AG08395 (cell line): ENCODE results near the gene SLC2A6.

ENCODE experiments used
- DNase-seq: peaks from one replicate; pipeline ENCODE4 v3.0.0; 2012; ENCODE audit warnings: mixed read lengths, low spot score

Gene SLC2A6

DNA sequence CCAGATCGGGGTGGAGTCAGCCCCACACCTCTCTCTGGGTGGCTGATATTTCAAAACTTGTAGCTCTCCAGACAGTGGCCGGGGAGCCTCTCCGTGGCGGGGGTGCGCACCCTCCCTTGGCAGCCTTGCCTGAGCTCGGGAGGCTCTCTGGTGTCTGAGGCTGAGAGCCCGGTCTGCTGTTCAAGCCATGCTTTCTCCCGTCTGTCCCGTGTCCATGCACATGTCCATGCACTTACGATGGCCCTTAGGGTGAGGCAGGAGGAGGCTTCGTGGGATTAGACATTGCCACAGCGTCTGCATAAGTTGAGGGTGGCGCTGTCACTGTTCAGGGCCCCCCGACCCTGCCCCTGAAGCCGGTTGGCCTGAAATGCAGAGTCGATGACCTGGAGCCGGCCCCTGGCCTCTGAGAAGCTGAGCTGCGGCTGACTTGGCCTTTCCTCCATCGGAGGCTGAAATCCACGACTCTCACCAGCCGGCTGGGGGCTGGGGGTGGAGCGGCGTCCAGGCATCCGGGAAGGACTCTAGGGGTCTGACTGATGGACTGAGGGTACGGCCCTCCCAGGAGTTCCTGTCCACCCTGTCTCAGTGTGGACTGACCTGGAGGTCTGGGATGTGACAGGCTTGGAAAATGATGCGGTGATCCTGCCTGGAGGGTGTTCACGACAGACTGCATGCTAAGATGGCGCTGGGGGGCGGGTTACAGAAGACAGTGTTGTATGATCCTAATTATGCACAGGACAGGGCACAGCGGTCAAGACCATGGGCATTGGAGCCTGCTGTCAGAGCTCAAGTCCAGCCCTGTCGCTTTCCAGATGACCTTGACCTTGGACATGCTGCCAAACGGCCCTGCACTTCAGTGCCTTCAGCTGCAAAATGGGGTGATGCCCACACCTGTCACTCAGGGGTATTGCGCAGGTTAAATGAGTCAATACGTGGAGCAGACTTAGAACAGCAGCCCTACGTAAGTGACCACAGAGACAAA, 18.3 kb upstream of the SLC2A6 start:
- no peak for DNase-seq

DNA sequence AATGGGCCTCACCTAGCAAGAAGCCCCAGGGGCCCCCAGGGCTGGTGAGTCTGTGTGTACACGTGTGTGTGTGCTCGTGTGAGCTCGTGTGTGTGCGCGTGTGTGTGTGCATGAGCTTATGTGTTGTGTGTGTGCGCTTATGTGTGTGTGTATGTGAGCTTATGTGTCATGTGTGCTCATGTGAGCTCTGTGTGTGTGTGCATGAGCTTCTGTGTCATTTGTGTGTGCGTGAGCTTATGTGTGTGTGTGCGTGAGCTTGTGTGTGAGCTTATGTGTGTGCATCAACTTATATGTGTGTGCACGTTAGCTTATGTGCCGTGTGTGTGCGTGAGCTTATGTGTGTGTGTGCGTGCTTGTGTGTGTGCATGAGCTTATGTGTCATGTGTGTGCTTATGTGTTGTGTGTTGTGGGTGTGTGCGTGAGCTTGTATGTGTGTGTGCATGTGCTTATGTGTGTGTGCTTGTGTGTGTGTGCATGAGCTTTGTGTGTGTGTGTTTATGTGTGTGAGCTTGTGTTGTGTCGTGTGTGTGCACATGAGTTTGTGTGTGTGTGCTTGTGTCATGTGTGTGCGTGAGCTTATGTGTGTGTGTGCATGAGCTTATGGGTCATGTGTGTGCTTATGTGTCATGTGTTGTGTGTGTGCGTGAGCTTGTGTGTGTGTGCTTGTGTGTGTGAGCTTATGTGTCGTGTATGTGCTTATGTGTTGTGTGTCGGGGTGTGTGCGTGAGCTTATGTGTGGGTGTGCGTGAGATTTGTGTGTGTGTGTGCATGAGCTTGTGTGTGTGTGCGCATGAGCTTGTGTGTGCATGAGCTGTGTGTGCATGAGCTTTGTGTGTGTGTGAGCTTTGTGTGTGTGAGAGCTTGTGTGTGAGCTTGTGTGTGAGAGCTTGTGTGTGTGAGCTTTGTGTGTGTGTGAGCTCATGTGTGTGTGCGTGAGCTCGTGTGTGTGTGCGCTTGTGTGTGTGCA, 16.7 kb upstream of the SLC2A6 start:
- DNase-seq: no peak

DNA sequence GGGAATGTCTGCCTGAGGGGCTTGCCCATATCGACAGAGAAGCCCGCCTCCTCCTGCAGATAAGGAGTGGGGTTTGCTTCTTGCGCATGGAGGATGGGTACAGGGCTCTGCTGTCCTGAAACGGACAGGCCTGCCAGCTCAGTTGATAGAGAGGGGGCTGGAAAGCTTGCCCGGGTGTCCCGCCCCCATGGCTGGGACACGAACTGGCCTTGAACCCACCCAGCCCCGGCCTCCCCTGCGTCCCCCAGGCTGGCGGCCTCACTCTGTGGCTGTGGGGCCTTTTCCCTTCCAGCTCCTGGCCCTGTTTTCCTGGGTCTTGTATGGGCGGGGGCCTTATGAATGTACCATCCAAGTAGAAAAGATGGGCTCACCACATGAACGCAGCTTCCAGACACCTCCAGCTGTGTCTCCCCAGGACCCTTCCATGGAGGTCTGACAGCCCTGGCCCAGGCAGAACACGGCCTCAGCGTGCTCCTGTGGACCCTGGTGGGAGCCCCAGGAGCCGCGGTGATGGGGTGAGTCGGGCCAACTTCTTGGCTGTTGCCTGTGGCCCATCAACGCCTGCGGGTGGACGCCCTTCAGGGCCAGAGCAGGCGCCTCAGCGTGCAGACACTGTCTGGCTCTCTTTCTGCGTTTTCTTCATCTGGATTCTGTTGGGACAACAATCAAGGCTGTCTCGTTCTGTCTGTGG, 15.9 kb upstream of the SLC2A6 start:
- DNase-seq: no peak

DNA sequence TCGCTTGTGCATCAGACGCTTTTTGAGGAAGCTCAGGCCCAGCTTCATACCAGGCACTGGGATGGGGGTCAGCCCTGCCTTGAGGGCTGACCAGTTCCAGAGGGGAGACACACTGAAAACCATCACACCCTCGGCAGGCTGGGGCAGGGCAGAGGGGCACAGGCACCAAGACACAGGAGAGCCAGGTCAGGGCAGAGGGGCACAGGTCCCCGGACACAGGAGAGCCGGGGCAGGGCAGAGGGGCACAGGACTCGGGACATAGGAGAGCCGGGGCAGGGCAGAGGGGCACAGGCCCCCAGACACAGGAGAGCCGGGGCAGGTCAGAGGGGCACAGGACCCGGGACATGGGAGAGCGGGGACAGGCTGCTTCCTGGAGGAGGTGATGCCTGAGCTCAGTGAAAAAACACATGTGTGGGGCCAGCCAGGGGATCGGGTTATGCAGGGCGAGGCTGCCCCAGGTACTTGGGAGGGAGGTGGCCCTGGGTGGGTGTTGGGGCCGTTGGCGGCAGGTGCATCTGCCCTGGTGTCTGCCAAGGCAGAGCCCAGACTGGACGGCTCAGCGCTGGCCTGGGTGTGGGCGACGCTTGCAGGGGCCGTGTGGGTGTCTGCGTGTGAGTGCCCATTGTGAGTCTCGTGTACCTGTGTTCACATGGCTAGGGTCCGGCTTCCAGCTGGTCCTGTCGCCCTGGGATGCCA, 15.1 kb upstream of the SLC2A6 start:
- no peak for DNase-seq

DNA sequence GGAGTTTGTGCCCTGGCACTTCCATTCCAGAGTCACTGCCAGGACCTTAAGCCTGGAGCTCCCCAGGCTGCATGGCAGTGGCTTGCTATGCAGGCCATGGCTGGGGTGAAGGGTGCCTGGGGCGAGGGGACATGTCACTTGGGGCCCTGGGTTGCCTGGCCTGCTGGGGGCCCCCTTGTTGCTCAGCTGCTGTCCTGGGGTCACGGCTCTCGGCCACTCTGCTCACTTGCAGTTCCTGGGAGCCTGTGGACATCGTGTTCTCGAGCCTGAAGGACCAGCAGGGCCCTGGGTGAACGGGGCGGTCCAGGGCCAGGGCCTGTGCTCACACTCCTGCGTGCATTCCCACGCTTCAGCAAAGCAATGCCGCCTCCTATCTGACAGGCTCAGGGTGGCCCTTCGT, 14.5 kb upstream of the SLC2A6 start:
- DNase-seq: no peak

DNA sequence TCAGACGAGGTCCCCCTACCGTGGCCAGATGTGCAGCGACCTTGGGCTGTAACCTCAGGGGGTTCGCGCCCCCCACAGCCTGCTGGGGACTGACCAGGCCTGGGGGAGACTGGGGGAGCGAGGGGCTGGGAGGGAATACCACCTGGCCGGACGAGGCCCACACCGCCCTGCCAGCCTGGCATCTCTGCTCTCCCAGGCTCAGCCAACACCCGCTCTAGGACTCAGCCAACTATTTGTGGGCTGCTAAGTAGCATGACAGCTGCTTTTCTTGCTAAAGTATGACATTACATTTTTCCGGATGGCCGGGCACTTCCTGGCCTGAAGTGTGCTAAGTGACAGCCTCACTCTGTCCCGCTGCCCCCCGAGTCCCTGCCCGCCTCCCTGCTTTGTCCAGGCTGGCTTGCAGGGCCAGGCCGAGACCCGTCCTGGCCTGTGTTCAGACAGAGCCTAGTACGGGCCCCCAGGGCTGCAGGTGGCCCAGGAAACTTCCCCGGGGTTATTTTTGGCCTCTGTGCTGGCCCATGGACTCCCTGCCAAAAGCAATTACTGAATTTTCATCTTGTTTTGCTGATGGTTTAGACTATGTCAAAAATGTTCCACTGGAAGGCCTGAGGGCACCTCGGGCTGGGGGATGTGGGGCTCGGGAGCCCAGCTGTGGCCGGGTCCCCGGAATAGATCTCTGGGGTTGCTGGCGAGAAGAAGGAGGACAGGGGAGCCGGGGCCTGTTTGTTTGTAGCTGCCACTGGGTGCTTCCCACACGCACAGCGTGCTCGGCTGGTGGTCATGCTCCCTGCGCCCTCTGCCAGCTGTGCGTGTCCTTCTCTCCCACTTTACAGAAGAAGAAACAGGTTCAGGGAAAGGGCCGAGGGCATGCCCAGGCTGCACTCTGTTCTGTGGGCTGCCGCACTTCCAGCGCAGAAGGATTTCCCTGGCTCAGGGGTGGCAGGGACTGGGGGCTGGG, 13.4 kb upstream of the SLC2A6 start:
- peak; percentile 53 for DNase-seq

DNA sequence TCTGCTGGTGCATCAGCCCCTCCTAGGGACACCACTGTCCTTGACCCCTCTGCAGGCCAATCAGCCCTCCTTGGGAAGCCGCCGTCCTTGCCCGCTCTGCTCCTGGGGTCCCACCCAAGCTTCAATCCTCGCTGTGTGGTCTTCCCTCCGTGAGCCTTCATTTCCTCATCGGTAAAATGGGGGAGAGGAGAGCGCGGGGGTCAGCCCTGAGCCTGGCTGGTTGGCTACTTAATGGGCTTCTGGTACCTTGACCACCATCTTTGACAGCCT, 12.7 kb upstream of the SLC2A6 start:
- no peak for DNase-seq

DNA sequence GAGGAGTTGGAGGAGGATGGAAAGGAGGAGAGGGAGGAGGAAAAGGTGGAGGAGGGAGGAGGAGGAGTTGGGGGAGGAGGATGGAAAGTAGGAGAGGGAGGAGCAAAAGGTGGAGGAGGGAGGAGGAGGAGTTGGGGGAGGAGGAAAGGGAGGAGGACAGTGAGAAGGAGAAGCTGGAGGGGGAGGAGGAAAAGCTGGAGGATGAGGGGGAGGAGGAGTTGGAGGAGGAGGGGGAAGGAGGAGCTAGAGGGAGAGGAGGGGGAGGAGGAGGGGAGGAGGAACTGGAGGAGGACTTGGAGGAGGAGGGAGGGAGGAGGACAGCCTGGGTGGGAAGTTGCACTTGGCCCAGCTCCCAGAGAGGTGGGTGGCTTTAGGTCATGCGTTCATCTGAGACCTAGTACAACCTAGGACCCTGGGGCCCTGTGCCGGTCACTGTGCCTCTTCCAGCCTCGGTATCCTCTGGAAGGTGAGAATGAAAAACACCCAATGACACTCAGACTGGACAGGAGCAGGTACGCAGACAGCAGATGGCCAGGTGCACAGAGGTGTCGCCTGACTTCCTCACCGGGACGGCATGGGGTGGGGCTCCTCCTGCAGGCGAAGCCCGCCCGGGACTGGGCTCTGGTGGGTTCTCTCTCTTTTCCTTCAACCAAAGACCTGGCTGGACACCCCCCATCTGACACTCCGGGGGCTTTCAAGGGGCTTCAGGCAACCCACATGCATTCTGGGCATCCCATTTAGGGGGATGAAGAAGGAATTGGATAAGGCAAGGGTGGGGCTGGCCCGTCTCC, 12.2 kb upstream of the SLC2A6 start:
- no peak for DNase-seq

DNA sequence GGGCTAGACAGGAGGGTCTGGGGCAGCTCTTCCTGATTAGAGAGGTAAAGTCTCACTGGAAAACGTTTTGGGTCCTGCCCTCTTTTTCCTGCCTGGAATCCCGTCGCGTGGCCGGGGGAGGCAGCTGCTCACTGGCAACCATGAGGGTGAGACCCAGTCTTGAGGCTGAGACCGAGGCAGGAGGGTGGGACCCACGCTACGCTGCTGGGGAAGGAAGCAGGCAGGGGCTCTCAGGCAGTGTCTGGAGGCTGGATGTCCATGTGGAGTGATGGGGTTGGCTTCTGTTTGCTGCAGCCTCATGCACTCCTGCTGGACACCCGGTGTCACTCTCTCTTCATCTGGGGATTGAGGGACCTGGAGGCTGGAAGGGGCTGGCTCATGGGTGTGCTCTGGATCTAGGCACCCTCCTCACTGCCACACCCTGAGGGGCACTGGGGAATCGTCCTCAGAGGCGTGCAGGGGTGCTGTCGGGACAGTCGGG, 11.3 kb upstream of the SLC2A6 start:
- DNase-seq: peak; percentile 9

DNA sequence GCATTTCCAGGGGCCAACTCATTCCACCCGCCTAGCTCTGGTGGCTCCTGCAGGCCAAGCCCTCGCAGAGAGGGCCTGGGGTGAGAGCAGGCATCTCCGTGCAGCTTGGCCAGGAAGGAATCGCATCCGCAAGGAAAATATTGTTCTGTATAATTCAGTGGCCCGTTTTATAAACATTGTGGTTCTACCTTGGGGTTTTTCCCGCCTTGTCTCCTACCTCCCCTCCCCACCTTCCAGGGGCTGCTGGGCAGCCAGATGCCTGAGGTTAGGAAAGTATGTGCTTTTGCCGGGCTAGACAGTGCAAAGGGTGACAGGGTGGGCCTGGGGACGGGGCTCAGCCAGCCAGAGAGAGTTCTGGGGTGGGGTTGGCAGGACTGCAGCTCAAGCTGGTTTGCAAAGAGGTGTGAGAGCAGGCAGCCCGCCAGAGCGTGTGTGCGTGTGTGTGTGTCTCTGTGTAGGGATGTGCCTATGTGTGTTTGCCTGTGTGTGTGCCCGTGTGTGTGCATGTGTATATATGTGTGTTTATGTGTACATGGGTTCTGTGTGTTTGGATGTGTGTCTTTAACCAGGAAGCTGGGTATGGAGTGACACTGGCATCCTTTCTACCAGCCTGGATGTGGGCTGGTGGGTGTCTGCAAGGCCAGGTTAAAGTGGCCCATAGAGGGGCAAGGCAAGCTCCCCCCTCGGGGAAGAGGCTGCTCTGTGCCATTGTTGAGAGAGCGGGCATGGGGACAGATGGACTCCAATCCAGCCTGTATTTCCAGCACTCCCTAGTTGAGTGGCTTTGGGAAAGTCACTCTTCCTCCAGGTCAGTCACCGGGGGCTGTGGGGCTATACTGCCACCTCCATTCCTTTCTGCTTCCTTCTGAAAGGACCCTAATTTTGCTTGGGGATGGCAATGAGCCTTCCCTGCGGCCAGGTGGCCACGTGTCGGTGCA, 10.6 kb upstream of the SLC2A6 start:
- DNase-seq: no peak

DNA sequence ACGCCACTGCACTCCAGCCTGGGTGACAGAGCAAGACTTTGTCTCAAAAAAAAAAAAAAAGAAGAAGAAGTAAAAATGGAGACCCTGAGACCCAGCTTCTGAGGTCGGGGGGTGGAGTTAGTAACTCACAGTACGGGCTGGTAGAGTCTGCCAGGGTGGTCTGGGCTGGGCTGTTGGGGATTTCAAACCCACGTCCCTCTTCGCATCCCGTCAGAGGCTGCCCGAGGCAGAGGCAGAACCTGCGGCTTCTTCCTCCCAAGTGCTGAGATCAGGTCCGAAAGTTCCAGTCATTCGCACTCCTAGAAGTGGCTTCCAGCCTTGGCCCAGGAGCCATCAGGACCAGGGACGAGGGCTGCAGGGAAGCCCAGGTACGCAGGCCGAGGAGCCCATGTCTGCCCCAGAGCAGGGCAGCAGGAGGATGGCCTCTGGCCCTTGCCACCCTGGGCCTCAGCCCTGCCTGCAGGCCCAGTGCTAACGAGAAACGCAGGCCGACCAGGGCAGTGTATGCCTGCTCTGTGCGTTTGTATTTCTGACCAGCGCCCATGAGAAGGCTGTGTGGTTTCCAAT, 9.9 kb upstream of the SLC2A6 start:
- no peak for DNase-seq

DNA sequence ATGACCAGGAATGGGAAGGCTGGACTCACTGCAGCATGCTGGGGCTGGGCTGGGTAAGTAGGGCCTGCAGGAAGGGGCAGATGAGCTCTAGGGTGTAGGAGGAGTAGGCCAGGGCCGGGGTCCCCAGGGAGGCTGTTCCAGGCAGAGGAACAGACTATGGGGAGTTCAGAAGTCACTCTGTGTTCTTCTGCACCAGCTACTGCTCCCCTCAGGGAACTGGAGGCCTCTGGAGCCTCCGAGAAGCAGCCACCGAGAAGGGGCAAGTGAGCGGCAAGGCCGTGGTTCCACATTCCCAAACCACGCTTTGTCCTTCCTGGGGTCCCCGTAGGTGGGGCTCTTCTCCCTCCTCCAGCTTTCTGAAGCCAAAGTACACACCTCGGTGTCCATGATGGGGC, 8.4 kb upstream of the SLC2A6 start:
- DNase-seq: no peak

DNA sequence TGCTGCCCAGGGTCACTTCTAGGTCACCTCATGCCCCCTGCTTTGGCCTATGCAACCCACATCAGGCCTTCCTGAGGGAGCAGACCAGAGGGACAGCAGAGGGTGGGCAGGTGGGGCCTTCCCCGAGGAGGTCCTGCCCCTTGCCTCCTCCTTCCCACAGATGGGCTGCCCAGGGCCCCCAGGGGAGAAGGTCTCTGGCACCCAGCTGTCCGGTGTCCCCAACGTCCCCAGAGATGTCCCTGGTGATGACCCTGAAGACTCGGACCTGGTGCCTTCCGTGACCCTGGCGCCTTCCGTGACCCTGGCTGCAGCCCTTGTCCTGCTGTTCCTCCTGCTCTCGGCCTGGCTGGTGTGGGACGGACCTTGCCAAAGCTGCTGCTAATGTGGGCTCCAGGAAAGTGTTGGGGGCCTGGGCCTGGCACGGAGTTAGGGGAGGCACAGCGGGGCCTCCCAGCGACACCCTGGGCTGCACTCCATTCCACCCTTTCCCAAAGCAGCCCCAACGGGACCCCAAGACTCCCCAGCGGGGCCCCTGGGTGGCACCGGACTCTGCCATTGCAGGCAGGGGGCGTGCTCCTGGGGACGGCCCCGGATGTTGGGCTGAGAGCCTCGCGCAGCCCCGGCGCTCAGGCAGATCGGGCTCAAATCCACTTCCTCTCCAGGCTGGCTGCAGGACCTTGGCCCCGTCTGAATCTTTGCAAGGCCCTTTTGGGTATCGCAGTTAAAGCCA, 6.8 kb upstream of the SLC2A6 start:
- DNase-seq: no peak

DNA sequence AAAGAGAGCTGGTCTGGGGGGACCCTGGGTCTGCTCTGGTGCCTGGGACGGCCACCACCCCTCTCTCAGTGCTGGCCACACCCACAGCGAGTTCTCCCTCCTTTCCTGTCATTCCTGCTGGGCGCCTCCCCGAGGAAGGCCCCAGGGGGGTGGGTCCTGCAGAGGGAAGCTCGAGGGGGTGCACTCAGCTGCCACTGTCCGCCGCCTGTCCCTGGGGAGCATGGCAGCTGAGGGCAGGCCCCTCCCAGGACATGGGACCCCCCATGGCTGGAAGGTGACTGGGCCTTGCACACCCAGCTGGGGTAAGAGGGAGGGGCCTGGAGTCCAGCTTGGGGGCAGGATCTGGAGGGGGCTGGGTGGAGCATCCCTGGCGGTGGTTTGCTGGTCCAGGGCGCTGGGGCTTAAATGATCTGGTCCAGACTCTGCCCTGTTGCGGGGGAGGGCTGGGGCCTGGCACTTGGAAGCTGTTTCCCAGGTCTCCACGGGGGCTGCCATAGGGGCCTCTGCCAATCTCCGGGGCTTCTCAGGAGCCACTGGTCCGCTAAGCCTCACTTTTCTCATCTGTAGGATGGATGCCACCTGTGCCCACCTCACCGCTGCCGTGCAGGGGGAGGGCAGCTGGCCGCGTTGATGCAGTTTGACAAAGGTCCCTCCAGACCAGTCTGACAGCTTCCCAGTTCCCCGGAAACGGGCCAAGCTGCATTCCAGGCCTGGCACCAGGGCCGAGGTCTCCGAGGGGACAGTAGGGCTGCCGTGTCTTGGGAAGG, 6.0 kb upstream of the SLC2A6 start:
- no peak for DNase-seq

DNA sequence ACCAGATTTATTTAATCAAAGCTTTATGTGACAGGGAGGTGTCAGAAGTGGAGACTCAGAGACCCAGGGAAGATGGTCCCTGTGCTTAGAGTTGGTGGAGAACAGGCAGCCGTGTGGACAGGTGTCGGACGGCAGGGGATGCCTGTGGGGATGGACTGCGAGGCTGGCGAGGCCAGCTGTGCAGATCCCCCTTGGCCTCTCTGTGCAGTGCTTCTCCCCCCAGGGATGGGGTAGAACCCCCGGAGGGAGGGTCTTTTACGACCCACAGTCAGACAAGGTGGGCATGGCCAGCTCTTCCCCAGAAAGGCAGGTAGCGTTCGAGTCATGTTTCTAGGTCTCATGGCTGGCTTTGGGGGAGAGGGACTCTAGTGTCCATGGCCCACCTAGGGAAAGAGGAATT, 4.7 kb upstream of the SLC2A6 start:
- DNase-seq: no peak

DNA sequence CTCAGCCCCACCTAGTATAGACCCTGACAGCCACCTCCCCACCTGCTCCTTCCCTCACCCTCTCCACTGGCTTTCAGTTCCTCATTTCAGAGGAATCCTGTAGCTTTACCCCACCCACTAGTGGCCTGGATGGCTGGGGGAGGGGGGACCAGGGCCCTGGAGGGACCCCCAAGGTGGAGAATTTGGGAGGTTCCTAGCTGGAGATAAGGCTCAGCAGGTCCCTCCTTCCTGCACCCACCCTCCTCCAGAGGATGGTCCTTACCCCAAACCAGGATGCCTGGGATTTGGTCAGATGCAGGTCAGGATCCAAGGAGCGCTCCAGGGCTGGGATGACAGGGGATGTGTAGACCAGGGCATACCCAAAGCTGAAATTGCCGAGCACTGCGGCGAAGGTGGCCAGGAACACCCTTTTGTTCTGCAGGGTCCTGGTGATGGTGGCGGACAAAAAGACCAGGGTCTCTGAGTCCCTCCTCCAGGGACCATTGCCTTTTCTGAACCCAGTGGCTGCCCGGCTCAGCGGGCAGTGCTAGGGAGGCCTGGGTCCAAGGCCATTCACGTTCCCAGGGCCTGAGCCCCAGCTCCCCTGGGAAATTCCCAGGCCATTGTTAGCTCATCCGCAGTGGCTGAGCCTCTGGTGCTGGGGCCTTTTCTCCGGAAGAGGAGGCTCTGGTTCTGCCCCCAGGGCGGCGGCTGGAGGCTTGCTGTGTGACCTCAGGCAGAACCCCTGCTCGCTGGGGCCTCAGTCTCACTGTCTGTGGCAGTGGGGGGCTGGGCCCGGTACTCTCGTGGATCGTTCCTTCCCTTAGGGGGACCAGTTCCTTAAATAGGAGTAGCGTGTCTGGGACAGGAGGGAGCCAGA, 678 bp downstream of the SLC2A6 start:
- DNase-seq: peak; percentile 46
